ENCODE results near the gene CNTNAP5. TPM values are rescaled to one million over a fixed set of nuclear protein-coding genes. Genes with fewer than 3 reads are reported as not detected.

CNTNAP5 gene
- total RNA-seq, 4 donors from 2014 or later: not detected

GRCh38 chr2:124776332-124776731, 751.2 kb downstream of the CNTNAP5 start:
- ATAC-seq (no peak), DNase-seq (no peak)
- TF ChIP-seq CTCF (IDR thresholded peaks at IDR 0.05 in 4 of 5, conservative IDR thresholded peaks at IDR 0.05 in 1 of 5): no peak
- no peak overlapping the region for H3K4me3 ChIP-seq
- H3K4me1 ChIP-seq: no peaks in the 10 kb centered on the region
- H3K27me3 ChIP-seq: no peaks in the 10 kb centered on the region
- H3K9me3 ChIP-seq: no peaks in the 10 kb centered on the region
- in situ Hi-C loops (cut with MboI; ENCODE audit: low sequenced_read_pairs in 4 of 4) (no loop called here), intact Hi-C loops (cut with DNase I; ENCODE audit: low total_unique reads) (no loop called here)
- no peaks in the 10 kb centered on the region for H3K36me3 ChIP-seq
- H3K27ac ChIP-seq: no peak overlapping the region

GRCh38 chr2:124778076-124778475, 753.0 kb downstream of the CNTNAP5 start:
- intact Hi-C loops (cut with DNase I; ENCODE audit: low total_unique reads) (no loop called here), in situ Hi-C loops (cut with MboI; ENCODE audit: low sequenced_read_pairs in 4 of 4) (no loop called here)
- no peaks in the 10 kb centered on the region for H3K27me3 ChIP-seq
- ATAC-seq: no peak
- no peaks in the 10 kb centered on the region for H3K4me1 ChIP-seq
- H3K4me3 ChIP-seq: no peak overlapping the region
- TF ChIP-seq CTCF (IDR thresholded peaks at IDR 0.05 in 4 of 5, conservative IDR thresholded peaks at IDR 0.05 in 1 of 5): no peak
- TF ChIP-seq POLR2A (IDR thresholded peaks at IDR 0.05): no peak
- no peak for DNase-seq
- no peak overlapping the region for H3K27ac ChIP-seq
- no peaks in the 10 kb centered on the region for H3K9me3 ChIP-seq
- H3K36me3 ChIP-seq: no peaks in the 10 kb centered on the region

- no peak overlapping the region for H3K27ac ChIP-seq
- H3K27me3 ChIP-seq: no peaks in the 10 kb centered on the region
- no peaks in the 10 kb centered on the region for H3K4me1 ChIP-seq
- H3K4me3 ChIP-seq: no peak overlapping the region
- no peak for DNase-seq
- TF ChIP-seq CTCF (IDR thresholded peaks at IDR 0.05 in 4 of 5, conservative IDR thresholded peaks at IDR 0.05 in 1 of 5): no peak
- no peak for TF ChIP-seq POLR2A (IDR thresholded peaks at IDR 0.05)
- H3K36me3 ChIP-seq: no peaks in the 10 kb centered on the region
- in situ Hi-C loops (cut with MboI; ENCODE audit: low sequenced_read_pairs in 4 of 4): no loop called here
- H3K9me3 ChIP-seq: no peaks in the 10 kb centered on the region
- intact Hi-C loops (cut with DNase I; ENCODE audit: low total_unique reads): no loop called here
- ATAC-seq: no peak
These were observed 771.6 kb downstream of the CNTNAP5 start for GRCh38 chr2:124796647-124797046.

- TF ChIP-seq CTCF (IDR thresholded peaks at IDR 0.05 in 4 of 5, conservative IDR thresholded peaks at IDR 0.05 in 1 of 5) (no peak), POLR2A (IDR thresholded peaks at IDR 0.05) (no peak)
- intact Hi-C loops (cut with DNase I; ENCODE audit: low total_unique reads) (no loop called here), in situ Hi-C loops (cut with MboI; ENCODE audit: low sequenced_read_pairs in 4 of 4) (no loop called here)
- H3K4me1 ChIP-seq: no peaks in the 10 kb centered on the region
- DNase-seq (no peak), ATAC-seq (no peak)
- H3K9me3 ChIP-seq: no peaks in the 10 kb centered on the region
- H3K27me3 ChIP-seq: no peaks in the 10 kb centered on the region
- H3K27ac ChIP-seq: no peak overlapping the region
- no peak overlapping the region for H3K4me3 ChIP-seq
- H3K36me3 ChIP-seq: no peaks in the 10 kb centered on the region
These were observed 772.0 kb downstream of the CNTNAP5 start for GRCh38 chr2:124797049-124797448.

- Histone ChIP-seq H3K27me3 (no peaks in the 10 kb centered on the region), H3K4me3 (no peak overlapping the region), H3K27ac (no peak overlapping the region), H3K4me1 (no peaks in the 10 kb centered on the region), H3K9me3 (no peaks in the 10 kb centered on the region), H3K36me3 (no peaks in the 10 kb centered on the region)
- intact Hi-C loops (cut with DNase I; ENCODE audit: low total_unique reads): no loop called here
- TF ChIP-seq POLR2A (IDR thresholded peaks at IDR 0.05) (no peak), CTCF (IDR thresholded peaks at IDR 0.05 in 4 of 5, conservative IDR thresholded peaks at IDR 0.05 in 1 of 5) (no peak)
- DNase-seq (no peak), ATAC-seq (no peak)
- in situ Hi-C loops (cut with MboI; ENCODE audit: low sequenced_read_pairs in 4 of 4): no loop called here
These were observed 773.5 kb downstream of the CNTNAP5 start for GRCh38 chr2:124798551-124798950.

All from gastrocnemius medialis (tissue), 4 donors.